NCI-H128 (cell line): ENCODE data around the gene TFEB.
"Not testable (repeated sequence)": the region's sequence is repeated elsewhere in the genome, so short reads cannot be mapped to it uniquely, and the experiment has no call there.

Experiments
- DNase-seq: peaks from one replicate; lab custom pipeline; 2025; ENCODE audit not compliant: unreplicated experiment; lab: John Stamatoyannopoulos, UW

The TFEB gene

DNA sequence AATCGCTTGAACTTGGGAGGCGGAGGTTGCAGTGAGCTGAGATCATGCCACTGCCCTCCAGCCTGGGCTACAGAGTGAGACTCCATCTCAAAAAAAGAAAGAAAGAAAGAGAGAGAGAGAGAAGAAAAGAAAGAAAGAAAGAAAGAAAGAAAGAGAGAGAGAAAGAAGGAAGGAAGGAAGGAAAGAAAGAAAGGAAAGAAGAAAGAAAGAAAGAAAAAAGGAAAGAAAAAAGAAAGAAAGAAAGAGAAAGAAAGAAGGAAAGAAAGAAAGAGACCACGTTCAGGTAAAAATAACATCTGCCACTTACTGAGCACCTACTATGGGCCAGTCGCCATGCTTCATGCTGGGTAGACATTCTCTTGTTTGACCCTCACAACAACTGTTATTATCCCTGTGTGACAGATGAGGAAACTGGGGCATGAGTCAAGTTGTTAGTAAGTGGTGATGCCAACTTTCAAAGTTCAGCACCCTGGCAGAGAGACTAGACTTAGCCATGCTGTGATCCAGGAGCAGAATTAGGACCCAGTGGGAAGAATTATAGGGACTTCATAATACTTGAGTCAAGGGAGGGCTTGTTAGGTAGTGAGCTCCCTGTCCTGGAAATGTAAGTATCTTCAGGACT is 30.7 kb upstream of the TFEB start:
- not testable (repeated sequence) for DNase-seq

DNA sequence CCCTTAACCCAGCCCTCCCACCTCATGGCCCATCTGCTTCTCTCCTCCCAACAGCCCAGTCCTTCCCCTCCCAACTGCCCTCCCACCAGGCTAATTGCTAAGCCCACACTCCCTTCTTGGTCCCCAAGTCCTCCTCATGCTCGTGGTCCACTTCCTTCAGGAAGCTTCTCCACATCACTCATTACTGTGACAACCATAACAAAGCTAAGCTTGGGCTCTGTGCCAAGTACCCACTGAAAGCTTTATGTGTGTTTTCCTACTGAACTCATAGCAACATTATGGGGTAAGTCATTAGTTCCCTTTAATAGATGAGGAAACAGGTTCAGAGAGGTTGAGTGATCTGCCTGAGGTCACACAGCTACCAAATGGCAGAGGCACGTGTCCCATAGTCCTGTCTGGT is 28.1 kb upstream of the TFEB start:
- no peak for DNase-seq

DNA sequence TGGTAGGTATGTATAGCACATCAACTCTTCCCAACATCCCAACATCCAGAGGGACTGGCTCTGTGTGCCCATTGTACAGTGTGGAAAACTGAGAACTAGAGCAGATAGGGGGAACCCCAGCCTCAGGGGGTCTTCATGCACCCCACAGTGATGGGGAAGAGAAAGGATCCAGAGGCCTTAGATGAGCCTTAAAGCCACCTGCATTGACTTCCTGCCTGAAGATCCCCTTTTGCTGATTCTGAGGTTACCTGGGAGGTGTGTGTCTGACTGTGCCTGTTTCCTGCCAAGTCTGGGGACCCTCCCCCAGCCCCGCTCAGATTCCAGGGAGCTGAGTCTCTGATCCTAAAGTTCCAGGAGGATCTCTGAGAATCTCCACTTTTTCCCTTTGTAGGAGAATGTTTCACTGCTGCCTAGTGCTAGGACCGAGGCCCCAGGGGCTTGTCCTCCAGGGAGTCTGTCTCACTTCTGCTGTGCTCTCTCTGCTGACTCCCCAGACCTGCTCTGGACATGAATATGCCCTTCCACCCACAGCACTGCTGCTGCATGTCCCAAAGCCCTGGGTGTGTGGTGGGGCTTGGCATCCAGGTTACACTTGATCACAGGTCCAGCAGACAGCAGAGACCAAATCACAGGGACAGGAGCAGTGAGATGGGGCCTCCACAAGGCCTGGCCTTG is 24.6 kb upstream of the TFEB start:
- DNase-seq = no peak

DNA sequence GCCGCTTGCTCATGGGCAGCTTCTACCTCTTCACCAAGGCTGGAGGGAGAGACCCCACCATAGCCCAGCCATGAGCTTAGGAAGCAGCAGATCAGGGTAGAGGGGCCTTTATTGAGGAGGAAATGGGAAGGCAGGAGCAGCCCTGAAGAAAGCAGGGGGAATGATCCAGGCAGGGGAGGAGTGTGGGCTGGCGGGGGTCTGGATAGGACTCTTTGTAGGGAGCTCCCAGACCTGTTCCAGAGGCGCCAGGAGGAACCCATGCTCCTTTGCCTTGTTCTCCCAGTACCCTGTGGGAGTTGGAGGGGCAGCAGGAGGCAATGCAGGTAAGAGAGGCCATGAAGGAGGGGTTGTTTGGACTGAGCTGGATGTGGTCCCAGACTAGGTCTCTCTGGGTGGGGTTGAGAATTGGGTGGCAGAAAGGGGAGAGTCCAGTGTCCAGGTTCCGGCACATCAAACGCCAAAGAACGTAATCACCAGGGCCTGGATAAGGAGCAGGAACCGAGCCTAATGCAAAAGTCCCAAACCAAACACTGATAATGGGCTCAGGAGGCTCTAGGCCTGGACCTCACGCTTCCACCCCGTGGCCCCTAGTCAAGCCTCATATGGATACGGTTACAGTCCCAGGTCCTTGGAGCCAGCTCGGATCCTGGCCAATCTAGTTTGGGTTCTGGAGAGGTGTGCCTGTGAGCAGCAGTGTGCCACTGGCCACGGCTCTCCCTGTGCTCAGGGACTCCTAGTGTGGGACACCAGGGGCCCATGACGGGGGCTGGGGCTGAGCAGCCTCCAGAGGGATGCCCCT is 23.9 kb upstream of the TFEB start:
- DNase-seq = no peak

DNA sequence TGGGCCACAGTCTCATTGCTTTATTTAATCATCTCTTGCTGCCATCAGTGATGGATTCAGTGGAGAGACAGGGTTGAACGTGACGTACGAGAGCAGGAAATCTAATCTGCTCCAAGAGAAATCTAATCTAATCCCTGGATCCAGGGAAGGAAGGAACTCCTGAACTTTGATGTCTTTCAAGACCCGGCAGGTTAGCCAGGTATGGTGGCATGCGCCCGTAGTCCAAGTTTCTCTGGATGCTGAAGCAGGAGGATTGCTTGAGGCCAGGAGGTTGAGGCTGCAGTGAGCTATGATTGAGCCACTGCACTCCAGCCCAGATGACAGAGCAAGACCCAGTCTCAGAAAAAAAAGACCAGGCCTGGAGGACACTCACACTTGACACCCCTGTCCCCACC is 23.2 kb upstream of the TFEB start:
- DNase-seq = no peak

DNA sequence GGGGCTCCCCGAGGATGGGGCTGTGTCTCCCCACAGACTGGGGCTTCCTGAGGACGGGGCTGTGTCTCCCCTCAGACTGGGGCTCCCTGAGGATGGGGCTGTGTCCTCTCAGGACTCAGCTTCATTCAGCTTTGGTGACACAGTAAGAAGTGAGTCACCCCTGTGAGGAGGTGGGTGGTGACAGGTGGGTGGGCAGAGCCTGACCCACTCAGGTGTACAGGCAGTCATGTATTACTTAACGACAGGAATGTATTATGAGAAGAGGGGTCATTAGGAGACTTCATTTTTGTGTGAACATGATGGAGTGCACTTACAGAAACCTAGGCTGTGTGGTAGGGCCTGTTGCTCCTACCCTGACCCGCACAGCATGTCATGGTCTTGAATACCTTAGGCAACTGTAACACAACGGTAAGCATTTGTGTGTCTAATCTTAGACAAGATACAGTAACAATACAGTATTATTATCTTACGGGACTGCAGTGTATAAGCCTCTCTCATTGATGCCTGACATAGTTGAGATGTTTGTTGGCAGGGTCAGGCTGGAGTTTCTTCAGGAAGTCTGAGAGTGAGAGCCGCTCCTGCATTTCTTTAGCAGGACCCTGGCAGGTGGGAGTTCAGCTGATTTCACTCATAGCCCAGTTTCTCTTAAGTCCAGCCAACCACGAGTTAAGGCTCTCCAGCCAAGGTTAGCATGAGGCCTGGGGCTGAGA is 22.7 kb upstream of the TFEB start:
- DNase-seq = no peak

DNA sequence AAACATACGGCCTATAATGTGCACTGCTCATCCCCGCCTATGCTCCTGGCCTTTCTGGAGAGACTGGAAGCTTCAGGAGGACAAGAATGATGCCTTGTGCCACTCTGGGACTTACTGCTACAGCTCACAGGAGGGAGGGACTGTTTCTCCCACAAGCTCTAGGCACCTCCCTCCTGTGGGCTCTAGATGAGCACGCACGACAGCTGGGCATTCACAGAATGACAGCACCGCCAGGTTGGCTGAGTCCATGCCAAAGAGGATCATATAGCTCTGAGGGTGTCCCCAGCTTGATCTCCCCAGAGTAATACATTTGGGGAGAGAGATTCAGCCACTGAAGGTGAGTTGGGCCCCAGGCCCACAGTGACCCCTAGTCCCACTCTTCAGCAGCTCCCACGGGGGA is 21.9 kb upstream of the TFEB start:
- no peak for DNase-seq

DNA sequence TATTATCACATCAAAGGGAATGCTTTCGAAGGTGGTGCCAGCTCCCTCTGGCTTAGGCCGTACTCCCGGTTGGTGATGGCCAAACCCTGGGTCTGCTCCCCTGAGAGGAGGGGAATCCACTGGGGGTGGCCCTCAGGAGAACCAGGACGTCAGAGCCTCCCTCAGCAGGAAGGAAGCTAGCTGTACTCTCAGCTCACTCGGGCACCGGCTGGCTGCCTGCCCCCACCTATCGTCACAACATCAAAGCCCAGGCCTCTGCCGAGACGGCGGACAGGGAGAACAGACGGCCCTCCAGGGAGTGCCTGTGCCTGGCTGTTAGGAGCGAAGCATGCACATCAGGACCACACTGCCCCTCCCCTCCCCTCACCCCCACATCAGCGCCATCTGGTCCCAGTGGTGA is 20.9 kb upstream of the TFEB start:
- DNase-seq = no peak

DNA sequence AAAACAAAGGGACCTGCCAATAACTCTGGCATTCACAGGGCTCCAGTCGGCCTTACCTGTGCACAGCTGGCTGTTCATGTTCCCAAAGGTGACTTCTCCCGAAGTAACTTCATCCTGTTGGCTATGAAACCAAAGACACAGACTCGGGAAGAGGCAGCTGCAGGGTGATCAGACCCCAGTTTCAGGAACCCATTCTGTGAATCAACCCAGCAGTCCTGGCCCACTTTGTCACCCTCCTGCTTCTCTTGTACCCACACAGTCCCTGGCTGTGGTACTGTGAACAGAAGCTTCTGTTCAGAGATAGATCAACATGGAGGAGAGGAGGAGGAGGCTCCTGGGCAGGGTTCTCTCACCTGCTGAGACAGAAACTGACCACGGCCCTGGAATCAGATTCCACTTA is 20.5 kb upstream of the TFEB start:
- no peak for DNase-seq

DNA sequence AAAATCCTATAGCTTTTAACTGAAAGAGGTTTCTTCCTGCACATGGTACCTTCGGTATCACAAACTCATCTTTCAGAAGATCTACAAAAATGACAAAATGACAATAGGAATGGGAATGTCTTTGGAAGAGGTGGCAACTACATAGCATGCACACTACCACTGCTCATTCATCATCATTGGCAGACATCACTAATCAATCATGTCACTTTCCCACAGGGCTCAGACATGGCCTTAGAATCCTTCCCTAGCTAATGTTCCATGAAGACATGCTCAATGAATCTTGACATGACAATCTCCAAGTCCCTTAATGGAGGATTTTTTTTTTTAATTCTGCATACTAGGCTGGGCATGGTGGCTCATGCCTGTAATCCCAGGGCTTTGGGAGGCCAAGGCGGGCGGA is 15.0 kb upstream of the TFEB start:
- DNase-seq = no peak

DNA sequence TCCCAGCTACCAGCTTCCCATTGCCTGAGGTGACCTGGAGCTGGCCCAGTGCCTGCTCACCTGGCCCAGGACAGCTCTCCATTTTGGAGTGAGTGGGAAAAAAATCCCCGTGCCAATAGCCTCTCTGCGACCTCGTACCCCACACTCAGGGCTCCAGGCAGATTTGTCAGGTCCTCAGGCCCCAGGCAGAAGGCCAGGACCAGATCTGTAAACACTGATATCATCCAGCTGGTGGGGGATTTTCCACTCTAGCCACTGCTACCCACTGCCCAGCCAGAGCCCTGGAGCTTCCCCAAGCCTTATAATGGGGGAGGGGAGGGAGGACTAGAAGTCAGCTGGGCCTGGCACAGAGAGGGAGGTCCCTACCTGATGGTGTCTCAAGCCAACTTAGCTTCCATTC is 13.1 kb upstream of the TFEB start:
- DNase-seq = no peak

DNA sequence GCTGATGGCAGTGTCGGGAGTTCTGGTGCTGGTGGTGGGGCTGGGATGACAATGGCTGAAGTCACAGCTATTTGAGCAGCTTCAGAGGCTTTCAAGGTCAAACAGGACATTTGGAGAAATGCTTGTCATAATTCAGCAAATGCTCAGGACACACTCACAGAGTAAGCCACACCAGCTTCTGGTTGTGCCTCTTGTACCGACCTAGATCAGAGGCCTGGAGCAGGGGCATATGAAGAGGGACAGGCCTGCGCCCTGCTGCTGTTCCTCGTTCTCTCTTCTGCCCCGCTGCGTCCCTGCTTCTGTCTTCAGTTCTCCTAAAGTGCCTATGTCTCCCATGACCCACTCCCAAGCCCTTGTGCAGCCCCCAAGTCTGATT is 12.7 kb upstream of the TFEB start:
- DNase-seq = no peak

DNA sequence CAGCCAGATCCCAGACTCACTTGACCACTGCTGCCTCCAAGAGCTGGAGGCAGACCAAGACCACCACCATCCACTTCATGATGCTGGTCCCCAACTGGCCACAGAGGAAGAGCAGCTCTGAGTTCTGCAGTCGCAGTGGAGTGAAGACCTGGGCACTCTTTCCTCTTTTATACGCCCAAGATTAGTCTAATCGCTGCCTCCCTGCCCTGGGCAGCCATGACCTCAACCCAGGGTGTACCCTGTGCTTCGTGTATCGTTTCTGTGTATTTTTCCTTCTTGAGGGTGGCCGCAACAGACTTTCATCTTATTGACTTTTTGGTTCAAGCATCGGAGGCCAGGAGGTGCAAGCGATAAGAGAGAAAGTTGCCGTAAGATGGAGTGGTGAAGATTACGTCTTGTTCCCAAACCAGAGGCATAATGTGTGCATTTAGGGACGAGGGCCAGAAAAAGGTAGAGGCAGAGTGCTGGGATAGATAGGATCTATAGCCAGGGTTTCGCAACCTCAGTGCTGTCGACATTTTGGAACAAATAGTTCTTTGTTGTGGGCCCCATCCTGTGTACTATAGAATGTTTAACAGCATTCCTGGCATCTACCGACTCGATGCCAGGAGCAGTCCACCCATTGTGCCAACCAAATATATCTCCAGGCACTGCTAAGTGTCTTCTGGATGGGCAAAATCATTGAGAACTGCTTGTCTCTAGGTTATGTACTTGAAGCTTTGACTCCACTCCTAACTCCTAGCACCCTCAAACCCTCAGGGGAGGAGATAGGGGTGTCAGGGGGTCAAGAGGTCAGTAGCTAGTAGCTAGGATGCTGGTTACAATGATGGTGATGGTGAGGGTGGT is 12.1 kb upstream of the TFEB start, which contains the start of gene PGC:
TSS of gene PGC (minus strand) at position 142 of the 846 bp plus-strand sequence. CDS start at position 79, 63 bp downstream.
- no peak for DNase-seq

DNA sequence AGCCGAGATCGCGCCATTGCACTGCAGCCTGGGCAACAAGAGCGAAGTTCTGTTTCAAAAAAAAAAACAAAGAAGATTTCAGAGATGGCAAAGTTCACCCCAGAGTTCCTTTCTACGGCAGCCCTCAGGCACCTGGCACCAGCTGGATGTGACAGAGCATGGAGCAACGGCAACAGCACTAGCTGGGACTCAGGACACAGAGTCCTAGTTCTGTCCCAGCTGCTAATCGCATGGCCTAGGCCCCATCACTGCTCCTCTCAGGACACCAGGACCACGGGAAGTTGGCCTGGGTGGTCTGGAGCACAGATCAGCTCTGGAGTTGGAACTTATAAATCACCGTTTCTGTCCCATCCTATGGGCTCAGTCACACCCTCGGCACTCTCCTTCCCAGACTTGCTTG is 10.7 kb upstream of the TFEB start:
- no peak for DNase-seq

DNA sequence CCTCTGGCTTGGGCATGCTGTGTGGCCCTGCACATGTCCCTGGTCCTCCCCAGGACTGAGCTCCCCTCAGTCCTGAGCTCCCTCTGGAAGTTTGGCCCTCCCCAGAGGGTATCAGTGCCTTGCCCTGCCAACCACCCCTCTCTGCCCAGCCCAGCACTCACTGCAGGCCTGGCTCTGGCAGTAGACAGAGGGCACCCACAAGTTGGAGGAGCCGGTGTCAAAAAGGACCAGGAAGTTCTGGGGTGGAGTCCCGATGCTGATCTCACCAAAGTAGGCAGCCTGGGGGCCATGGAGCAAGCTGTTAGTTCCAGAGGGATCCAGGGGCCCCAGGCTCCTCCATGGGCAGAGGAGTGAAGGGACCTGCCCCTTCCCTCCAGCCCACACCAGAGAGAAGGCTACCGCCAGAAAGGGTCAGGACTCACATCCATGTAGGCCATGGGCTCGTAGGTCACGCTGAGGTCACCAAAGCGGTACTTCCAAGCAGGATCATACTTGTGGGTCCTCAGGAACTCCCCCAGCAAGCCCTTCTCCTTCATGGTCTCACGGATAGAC is 8.9 kb upstream of the TFEB start:
- no peak for DNase-seq

DNA sequence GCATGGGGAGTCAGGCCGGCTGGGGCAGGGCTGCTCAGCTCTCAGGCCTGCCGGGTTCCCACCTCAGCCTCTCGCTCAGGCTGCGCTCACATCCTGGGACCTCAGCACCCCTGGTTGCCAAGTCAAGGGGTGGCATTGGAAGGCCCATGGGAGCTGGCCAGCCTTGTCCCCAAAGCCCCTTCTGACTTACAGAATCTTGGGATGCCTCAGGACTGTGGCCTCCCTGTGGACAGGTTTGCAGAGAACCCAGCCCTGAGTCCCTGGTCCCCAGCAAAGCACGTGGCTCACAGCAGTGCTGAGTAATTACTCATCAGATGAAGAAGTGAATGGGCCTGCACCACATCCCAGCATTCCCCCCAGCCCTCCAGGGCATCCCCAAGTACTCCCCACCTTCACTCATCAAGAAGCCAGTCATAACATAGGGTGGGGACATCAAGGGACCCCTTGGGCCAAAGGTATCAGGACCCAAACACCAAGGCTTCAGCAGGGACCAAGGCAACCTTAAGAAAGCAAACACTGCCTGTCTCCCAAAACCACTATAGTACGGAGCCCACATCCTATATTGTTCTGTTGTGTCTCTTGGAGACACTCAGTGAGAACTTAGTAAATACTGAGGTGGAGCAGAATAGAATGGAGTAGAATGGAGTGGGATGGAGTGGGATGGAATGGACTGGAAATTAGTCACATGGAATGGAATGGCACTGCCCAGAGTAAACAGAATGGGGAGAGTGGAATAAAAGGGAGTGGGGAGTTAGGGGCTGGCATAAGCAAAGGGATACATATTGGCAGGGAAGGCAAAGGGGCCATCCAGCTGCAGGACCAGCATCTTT is 8.2 kb upstream of the TFEB start:
- no peak for DNase-seq

DNA sequence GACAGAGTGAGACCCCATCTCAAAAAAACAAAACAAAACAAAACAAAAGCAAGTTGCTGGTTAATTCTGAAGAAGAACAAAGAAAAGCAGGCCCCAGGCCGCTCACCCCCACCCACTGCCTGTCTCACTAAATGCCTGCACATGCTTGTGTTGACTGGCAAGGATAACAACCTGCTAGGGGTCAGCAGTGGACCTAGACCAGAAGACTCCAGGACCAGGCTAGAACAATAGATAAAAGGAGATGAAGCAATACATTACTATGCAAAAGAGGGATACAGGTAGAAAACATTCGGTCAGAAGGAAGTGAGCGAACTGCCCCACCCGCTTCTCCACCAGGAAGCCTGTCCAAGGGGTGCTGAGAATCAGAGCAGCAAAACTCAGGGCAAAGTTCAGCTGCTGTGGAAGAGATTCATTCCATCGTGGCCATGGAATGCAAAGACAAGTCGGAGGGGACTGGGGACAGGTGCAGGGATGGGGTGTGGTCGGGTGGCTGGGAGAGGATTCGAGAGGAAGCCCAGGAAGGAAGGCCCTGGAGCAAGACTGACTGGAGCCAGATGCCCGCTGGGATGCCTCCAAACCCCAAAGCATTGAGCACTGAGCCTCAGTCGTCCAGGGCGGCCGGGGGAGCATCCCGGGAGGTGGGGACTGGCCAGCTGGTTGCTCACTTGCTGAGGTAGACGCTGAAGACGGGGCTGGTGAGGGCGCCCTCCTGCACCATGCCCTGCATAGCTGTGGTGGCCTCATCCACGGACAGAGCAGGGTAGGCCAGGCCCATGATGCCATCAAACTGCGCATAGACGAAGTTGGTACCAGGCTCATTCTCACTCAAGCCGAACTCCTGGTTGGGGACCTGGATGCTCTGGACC is 6.5 kb upstream of the TFEB start:
- no peak for DNase-seq

DNA sequence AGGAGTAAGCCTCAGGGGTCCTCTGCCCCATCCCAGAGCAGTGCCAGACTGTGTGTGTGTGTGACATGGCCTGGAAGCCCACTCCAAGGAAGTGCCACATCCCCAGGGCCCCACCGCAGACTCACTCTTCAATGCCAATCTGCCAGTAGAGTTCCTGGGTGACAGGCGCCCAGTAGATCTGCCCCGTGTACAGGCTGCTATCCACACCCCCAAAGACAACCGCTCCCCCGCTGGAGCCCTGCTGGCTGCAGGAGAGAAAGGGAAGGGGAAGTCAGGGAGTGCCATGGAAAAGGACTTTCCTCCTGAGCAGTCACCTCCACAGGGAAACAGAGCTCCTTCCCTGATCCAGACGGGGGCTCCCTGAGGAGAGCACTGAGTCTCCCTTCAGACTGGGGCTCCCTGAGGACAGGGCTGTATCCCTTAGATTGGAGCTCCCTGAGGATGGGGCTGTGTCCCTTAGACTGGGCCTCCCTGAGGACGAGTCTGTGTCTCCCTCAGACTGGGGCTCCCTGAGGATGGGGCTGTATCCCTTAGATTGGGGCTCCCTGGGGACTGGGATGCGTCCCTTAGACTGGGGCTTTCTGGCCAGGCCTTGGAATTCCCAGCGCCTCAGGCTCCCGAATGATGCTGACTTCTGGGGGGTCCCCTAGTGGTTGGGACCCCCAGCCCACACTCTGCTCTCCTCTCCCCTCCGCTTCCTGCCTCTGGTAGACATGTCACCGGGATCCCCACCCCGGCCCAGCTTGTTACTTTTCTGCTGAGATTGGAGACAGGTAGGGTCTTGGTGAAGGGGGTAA is 5.2 kb upstream of the TFEB start:
- no peak for DNase-seq
